Measurements from ENCODE around the gene GPR35. TPM values are rescaled to one million over a fixed set of nuclear protein-coding genes. Genes with fewer than 3 reads are reported as not detected.

Gene GPR35
- total RNA-seq, 1 donor from 2014 or later: 1.9 TPM

DNA sequence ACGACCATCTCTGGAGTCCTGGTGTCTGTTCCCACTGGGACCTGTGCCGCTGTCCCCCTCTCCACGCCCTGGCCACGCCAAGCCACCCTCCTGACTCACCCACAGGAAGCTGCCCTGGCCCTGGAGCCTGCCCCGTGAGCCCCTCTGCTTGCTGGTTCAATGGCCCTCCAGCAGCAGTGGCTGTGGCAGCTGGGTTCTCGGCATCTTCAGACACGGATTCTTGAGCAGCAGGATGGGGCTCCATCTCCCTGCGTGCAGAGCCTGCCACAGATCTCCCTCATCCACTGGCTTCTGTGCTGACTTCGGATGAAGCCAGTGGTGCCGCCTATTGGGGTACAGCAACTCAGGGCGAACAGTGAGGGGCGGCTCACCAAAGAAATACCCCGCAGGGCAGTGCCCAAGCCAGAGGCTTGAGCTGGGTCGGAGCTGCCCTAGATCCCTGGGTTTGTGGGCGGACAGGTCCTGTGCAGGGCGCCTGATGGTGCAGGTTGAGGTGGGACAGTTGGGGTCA lies 24.8 kb upstream of the GPR35 start:
- Mint-ChIP-seq H3K4me3 (ENCODE audit: unreplicated experiment) (no peak overlapping the region), H3K27me3 (ENCODE audit: low read depth) (no peaks in the 10 kb centered on the region), H3K4me1 (ENCODE audit: low read depth) (peaks cover 3% of the 10 kb centered on the region), H3K36me3 (ENCODE audit: low read depth) (peaks cover 2% of the 10 kb centered on the region), H3K27ac (ENCODE audit: unreplicated experiment) (no peak overlapping the region), H3K9me3 (ENCODE audit: low read depth) (no peaks in the 10 kb centered on the region)
- peak; percentile 79 for DNase-seq (ENCODE audit: low spot score)
- TF ChIP-seq CTCF (IDR thresholded peaks at IDR 0.05): no peak

GRCh38 chr2:240601061-240601830 lies 24.0 kb upstream of the GPR35 start:
- Mint-ChIP-seq H3K4me3 (ENCODE audit: unreplicated experiment) (no peak overlapping the region), H3K27me3 (ENCODE audit: low read depth) (no peaks in the 10 kb centered on the region), H3K36me3 (ENCODE audit: low read depth) (peaks cover 2% of the 10 kb centered on the region), H3K9me3 (ENCODE audit: low read depth) (no peaks in the 10 kb centered on the region), H3K4me1 (ENCODE audit: low read depth) (peaks cover 3% of the 10 kb centered on the region), H3K27ac (ENCODE audit: unreplicated experiment) (no peak overlapping the region)
- no peak for TF ChIP-seq CTCF (IDR thresholded peaks at IDR 0.05)
- peak; percentile 83 for DNase-seq (ENCODE audit: low spot score)

DNA sequence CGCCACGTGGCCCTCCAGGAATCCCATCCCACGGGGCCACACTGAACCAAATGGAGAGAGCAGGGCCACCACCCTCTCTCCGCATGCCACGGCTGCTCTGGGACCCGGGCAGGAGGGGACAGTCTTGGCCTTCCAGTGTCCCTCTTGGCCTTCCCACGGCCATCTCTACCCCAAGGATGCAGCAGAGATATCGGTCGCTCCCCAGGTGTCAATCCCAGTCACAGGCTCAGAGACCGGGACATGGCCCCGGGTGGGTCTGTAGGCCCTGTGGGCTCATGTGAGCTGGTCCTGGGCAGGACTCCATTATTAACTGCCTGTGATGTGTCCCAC lies 23.5 kb upstream of the GPR35 start:
- Mint-ChIP-seq H3K27me3 (ENCODE audit: low read depth) (no peaks in the 10 kb centered on the region), H3K36me3 (ENCODE audit: low read depth) (peaks cover 2% of the 10 kb centered on the region), H3K4me1 (ENCODE audit: low read depth) (peaks cover 3% of the 10 kb centered on the region), H3K27ac (ENCODE audit: unreplicated experiment) (no peak overlapping the region), H3K9me3 (ENCODE audit: low read depth) (no peaks in the 10 kb centered on the region), H3K4me3 (ENCODE audit: unreplicated experiment) (no peak overlapping the region)
- peak; percentile 77 for DNase-seq (ENCODE audit: low spot score)
- TF ChIP-seq CTCF (IDR thresholded peaks at IDR 0.05): no peak

DNA sequence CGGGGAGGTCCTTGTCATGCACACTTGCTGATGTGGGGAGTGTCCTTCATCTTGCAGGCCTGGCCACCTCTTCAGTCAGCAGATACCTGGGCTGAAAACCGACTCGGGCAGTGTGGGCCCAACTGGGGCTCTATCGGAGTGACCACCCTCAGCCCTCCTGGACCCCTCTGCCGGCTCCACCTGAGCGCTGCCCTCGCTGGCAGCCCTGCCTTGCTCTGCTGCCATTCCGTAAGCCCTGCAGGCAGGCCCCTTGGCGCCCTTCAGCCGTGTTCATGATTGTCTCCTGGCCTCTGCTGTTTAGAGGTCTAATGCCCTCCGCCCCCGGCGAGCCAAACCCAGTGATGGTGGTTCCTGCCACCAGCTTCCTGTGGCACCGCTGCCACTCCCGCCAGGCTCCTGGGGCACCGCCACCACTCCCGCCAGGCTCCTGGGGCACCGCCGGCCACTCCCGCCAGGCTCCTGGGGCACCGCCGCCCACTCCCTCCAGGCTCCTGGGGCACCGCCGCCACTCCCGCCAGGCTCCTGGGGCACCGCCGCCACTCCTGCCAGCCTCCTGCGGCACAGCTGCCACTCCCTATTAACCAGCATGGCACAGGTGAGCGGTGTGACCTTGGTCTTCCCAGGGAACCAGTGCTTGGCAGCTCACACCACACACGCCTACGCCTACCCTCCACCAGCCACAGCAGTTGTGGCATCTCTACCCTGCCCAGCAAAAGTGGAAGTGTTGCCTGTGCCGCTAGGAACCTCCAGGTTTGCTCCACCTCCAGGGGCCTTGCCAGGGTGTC lies 22.8 kb upstream of the GPR35 start:
- Mint-ChIP-seq H3K27ac (ENCODE audit: unreplicated experiment) (no peak overlapping the region), H3K36me3 (ENCODE audit: low read depth) (peaks cover 2% of the 10 kb centered on the region)

More for the DNA sequence above, 22.8 kb upstream of the GPR35 start:
- peak; percentile 85 for DNase-seq (ENCODE audit: low spot score)
- Mint-ChIP-seq H3K4me1 (ENCODE audit: low read depth) (peaks cover 3% of the 10 kb centered on the region), H3K27me3 (ENCODE audit: low read depth) (no peaks in the 10 kb centered on the region), H3K4me3 (ENCODE audit: unreplicated experiment) (no peak overlapping the region), H3K9me3 (ENCODE audit: low read depth) (no peaks in the 10 kb centered on the region)
- no peak for TF ChIP-seq CTCF (IDR thresholded peaks at IDR 0.05)
